ENCODE data around the gene ZFYVE21. TPM values are rescaled to one million over a fixed set of nuclear protein-coding genes. Genes with fewer than 3 reads are reported as not detected.

The ZFYVE21 gene
- total RNA-seq, 1 experiment from 2014 or later, result 49.7 TPM

- Histone ChIP-seq H2BK120ac (ENCODE audit: low read depth, low read length, poor library complexity, severe bottlenecking) (no peak overlapping the region), H3K27me3 (ENCODE audit: insufficient read depth, low read length) (no peaks in the 10 kb centered on the region), H3K4ac (ENCODE audit: low read depth, low read length) (no peak overlapping the region), H2BK15ac (ENCODE audit: low read depth, low read length) (no peak overlapping the region), H2BK5ac (ENCODE audit: insufficient read length, low read length) (no peak overlapping the region), H3K56ac (ENCODE audit: insufficient read length, low read depth, low read length) (no peak overlapping the region), H2AFZ (ENCODE audit: low read length) (no peak overlapping the region), H2AK5ac (ENCODE audit: insufficient read length, low read length) (no peak overlapping the region), H4K5ac (ENCODE audit: insufficient read length, low read depth, low read length) (no peak overlapping the region), H3K27ac (ENCODE audit: insufficient read length, low read depth, low read length) (no peak overlapping the region), H3K9me3 (ENCODE audit: control insufficient read depth, low read depth, low read length) (no peaks in the 10 kb centered on the region), H3K79me1 (ENCODE audit: insufficient read depth, low read depth, low read length, poor library complexity, severe bottlenecking) (peaks cover 9% of the 10 kb centered on the region), H3K23ac (ENCODE audit: insufficient read length, low read depth, low read length) (no peak overlapping the region), H3K79me2 (ENCODE audit: insufficient read depth, low read length) (no peaks in the 10 kb centered on the region; the same call in 1 of the 2 replicates), H4K91ac (ENCODE audit: insufficient read length, low read depth, low read length) (no peak overlapping the region), H4K8ac (replicated peaks; ENCODE audit: insufficient read length, low read depth, low read length) (no peak overlapping the region), H3K14ac (ENCODE audit: insufficient read depth, low read length) (no peak overlapping the region; the same call in 1 of the 2 replicates), H3K9ac (ENCODE audit: extremely low read depth, insufficient read length, low read length) (no peak overlapping the region), H3K18ac (ENCODE audit: insufficient read length, low read depth, low read length) (no peak overlapping the region), H3T11ph (ENCODE audit: low read length) (no peak overlapping the region), H3K4me2 (ENCODE audit: insufficient read depth, insufficient read length, low read length) (no peak overlapping the region), H3K4me1 (ENCODE audit: insufficient read depth, low read length) (no peaks in the 10 kb centered on the region; the same call in 1 of the 2 replicates), H2BK12ac (ENCODE audit: insufficient read length, low read depth, low read length) (no peak overlapping the region), H4K20me1 (ENCODE audit: control insufficient read depth, insufficient read depth, insufficient read length) (no peaks in the 10 kb centered on the region), H2BK20ac (ENCODE audit: low read depth, low read length, poor library complexity, severe bottlenecking) (no peak overlapping the region), H3K23me2 (ENCODE audit: insufficient read length, low read depth, low read length, poor library complexity, severe bottlenecking) (no peaks in the 10 kb centered on the region)
- TF ChIP-seq CTCF (conservative IDR thresholded peaks at IDR 0.05), result no peak; the same call in 2 of the 3 replicates
- Mint-ChIP-seq H3K27ac (no peak overlapping the region; a peak in 1 of 7 replicates), H3K4me3 (no peak overlapping the region), H3K9me3 (no peaks in the 10 kb centered on the region), H3K36me3 (ENCODE audit: insufficient read depth in 1 of 3, low read depth in 3 of 3) (peaks cover 4 to 5% (median 5%) of the 10 kb centered on the region in 3 experiments; a peak in 4 of 7 replicates), H3K4me1 (peaks cover 11 to 18% of the 10 kb centered on the region in 2 experiments), H3K27me3 (ENCODE audit: low read depth) (no peaks in the 10 kb centered on the region; the same call in 1 of the 2 replicates)
- WGBS (ENCODE audit: extremely low coverage, insufficient read length, low lambda C conversion rate), result no CpG with 5 or more reads among the region's 26 CpGs
- DNase-seq, result no peak
These were observed 5.9 kb downstream of the ZFYVE21 start for GRCh38 chr14:103721334-103722120.
